ENCODE results near the gene OCA2.

OCA2 gene

DNA sequence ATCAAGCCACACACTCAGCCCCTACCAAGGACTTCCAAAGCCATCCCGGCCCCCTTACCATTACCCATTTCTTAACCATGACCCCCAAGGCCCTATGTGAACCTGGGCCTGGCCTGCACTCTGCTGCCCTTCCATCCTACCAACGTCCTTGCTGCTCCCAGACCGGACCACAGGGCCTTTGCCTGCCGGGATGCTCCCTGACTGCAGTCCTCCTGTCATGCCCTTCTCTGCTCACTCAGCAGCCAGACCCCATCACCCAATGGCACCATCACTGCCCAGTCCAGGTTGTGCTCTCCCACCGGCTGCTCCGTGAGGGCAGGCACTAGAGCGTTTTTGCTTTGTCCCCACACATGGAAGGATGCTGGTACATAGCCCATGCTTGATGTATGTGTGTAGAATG is 73.7 kb downstream of the OCA2 start:
- Histone ChIP-seq H4K91ac (ENCODE audit: low read length) (no peak overlapping the region), H2BK5ac (ENCODE audit: low read depth, low read length, poor library complexity, severe bottlenecking) (no peak overlapping the region), H3K27ac (ENCODE audit: low read length, poor library complexity, severe bottlenecking) (no peak overlapping the region), H3K9ac (ENCODE audit: low read length) (no peak overlapping the region), H3K27me3 (ENCODE audit: control insufficient read depth in 1 of 2, insufficient read depth in 1 of 2, low read length in 2 of 2) (no peaks in the 10 kb centered on the region), H4K8ac (ENCODE audit: low read length) (no peak overlapping the region), H2BK12ac (ENCODE audit: low read length in 2 of 2) (no peak overlapping the region), H2BK120ac (ENCODE audit: low read depth, low read length) (no peak overlapping the region), H3K23ac (ENCODE audit: low read length in 2 of 2) (no peak overlapping the region), H3K4me1 (ENCODE audit: control insufficient read depth, insufficient read depth, low read depth, low read length) (peaks cover 14% of the 10 kb centered on the region), H3K14ac (ENCODE audit: low read length in 2 of 2) (no peak overlapping the region), H3K36me3 (ENCODE audit: control insufficient read depth in 1 of 2, insufficient read depth in 2 of 2, low read depth in 1 of 2, low read length in 2 of 2) (no peaks in the 10 kb centered on the region), H3K9me3 (ENCODE audit: control insufficient read depth, low read length) (no peaks in the 10 kb centered on the region), H3K79me1 (replicated peaks; ENCODE audit: low read length, poor library complexity, severe bottlenecking) (no peaks in the 10 kb centered on the region), H3K18ac (ENCODE audit: low read depth in 1 of 2, low read length in 2 of 2) (no peak overlapping the region), H3K4me2 (ENCODE audit: low read length, poor library complexity, severe bottlenecking) (no peak overlapping the region), H3K4ac (ENCODE audit: low read depth in 1 of 2, low read length in 2 of 2) (no peak overlapping the region), H2AK5ac (ENCODE audit: low read length, severe bottlenecking) (no peak overlapping the region), H2AFZ (ENCODE audit: low read depth, low read length) (no peak overlapping the region), H3K4me3 (ENCODE audit: insufficient read depth in 1 of 2, low read depth in 1 of 2, low read length in 2 of 2) (no peak overlapping the region), H2BK15ac (ENCODE audit: low read depth, poor library complexity, severe bottlenecking) (no peak overlapping the region)
- DNase-seq = no peak
- WGBS = 75% methylated on average over 4 of the region's 7 CpGs

DNA sequence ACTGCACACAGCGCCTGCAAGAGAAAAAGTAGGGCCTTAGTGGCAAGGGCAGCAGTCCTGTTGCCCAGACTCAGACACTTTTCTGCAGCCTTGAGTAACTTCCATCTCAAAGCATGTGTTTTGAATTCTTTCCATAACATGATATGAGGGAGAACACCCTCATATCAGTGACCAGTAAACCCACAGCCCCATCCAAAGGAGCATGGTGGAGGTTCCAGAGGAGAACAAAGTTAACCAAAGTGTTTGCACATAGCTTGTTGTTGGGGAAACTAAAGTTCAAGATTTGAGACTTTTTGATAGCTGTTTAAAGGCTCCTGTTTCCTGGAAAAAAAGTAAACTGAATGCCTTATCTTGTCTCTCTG is 74.2 kb downstream of the OCA2 start:
- Histone ChIP-seq H2AFZ (ENCODE audit: low read depth, low read length) (no peak overlapping the region), H3K14ac (ENCODE audit: low read length in 2 of 2) (no peak overlapping the region), H3K27ac (ENCODE audit: low read length, poor library complexity, severe bottlenecking) (no peak overlapping the region), H2BK15ac (ENCODE audit: low read depth, poor library complexity, severe bottlenecking) (no peak overlapping the region), H3K9ac (ENCODE audit: low read length) (no peak overlapping the region), H2BK120ac (ENCODE audit: low read depth, low read length) (no peak overlapping the region), H3K18ac (ENCODE audit: low read depth in 1 of 2, low read length in 2 of 2) (no peak overlapping the region), H3K27me3 (ENCODE audit: control insufficient read depth in 1 of 2, insufficient read depth in 1 of 2, low read length in 2 of 2) (no peaks in the 10 kb centered on the region), H3K4me3 (ENCODE audit: insufficient read depth in 1 of 2, low read depth in 1 of 2, low read length in 2 of 2) (no peak overlapping the region), H2BK12ac (ENCODE audit: low read length in 2 of 2) (no peak overlapping the region), H3K4ac (ENCODE audit: low read depth in 1 of 2, low read length in 2 of 2) (no peak overlapping the region), H3K23ac (ENCODE audit: low read length in 2 of 2) (no peak overlapping the region), H4K91ac (ENCODE audit: low read length) (no peak overlapping the region), H2BK5ac (ENCODE audit: low read depth, low read length, poor library complexity, severe bottlenecking) (no peak overlapping the region), H3K4me2 (ENCODE audit: low read length, poor library complexity, severe bottlenecking) (no peak overlapping the region), H3K79me1 (replicated peaks; ENCODE audit: low read length, poor library complexity, severe bottlenecking) (no peaks in the 10 kb centered on the region), H4K8ac (ENCODE audit: low read length) (no peak overlapping the region), H3K9me3 (ENCODE audit: control insufficient read depth, low read length) (no peaks in the 10 kb centered on the region), H3K4me1 (ENCODE audit: control insufficient read depth, insufficient read depth, low read depth, low read length) (peaks cover 16% of the 10 kb centered on the region), H3K36me3 (ENCODE audit: control insufficient read depth in 1 of 2, insufficient read depth in 2 of 2, low read depth in 1 of 2, low read length in 2 of 2) (no peaks in the 10 kb centered on the region), H2AK5ac (ENCODE audit: low read length, severe bottlenecking) (no peak overlapping the region)
- WGBS = 43% methylated on average over 1 of the region's 1 CpG
- no peak for DNase-seq

DNA sequence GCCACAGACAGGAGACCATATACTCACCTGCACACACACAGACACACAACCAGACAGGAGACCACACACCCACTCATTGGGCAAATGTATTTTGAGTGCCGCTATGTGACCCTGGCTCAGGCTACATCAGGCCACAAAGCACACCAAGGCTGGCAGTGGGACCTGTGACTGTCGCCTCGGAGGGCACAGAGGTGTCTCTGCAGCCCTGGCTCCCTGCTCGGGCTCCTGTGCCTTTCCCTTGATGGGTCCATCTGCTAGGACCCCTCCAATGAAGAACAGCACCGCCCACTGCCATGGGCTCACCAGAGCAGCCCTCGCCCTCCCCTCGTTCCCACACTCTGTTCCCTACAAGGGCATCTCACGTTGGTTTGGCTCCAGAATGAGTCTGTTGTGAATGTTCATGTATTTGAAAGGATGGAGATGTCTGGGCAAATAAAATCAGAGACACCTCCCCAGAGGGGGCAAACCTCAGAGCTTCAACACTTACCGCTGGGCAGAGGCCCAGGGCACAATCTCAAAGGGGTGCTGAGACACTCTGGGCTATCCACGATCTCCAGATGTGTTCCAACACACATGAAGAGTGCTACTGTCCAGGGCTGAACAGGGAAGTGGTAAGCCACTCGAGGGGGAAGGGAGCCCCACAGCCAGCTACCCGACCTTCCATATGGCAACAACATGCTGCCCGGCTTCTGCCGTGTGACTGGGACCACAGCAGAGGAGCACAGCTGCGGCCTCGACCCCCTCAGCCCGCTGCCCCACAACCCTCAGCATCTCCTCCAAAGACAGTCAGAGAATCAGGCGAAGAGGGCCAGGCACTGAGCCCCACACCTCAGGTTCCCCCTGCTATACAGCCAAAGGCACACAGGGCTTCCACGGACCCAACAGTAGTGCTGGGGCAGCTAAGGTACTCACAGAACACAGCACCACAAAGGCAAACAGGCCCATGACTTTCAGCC is 74.9 kb downstream of the OCA2 start:
- no peak overlapping the region for H3K27ac ChIP-seq (ENCODE audit: low read length, poor library complexity, severe bottlenecking)
- no peak overlapping the region for H3K9ac ChIP-seq (ENCODE audit: low read length)
- H2AFZ ChIP-seq (ENCODE audit: low read depth, low read length) = no peak overlapping the region
- no peak overlapping the region for H2BK12ac ChIP-seq (ENCODE audit: low read length in 2 of 2)
- H2BK5ac ChIP-seq (ENCODE audit: low read depth, low read length, poor library complexity, severe bottlenecking) = no peak overlapping the region
- DNase-seq = no peak
- no peak overlapping the region for H3K23ac ChIP-seq (ENCODE audit: low read length in 2 of 2)
- no peaks in the 10 kb centered on the region for H3K36me3 ChIP-seq (ENCODE audit: control insufficient read depth in 1 of 2, insufficient read depth in 2 of 2, low read depth in 1 of 2, low read length in 2 of 2)
- H3K4me1 ChIP-seq (ENCODE audit: control insufficient read depth, insufficient read depth, low read depth, low read length) = peaks cover 16% of the 10 kb centered on the region
- H3K9me3 ChIP-seq (ENCODE audit: control insufficient read depth, low read length) = no peaks in the 10 kb centered on the region
- no peak overlapping the region for H4K91ac ChIP-seq (ENCODE audit: low read length)
- no peaks in the 10 kb centered on the region for H3K79me1 ChIP-seq (replicated peaks; ENCODE audit: low read length, poor library complexity, severe bottlenecking)
- H3K4me2 ChIP-seq (ENCODE audit: low read length, poor library complexity, severe bottlenecking) = no peak overlapping the region
- H3K14ac ChIP-seq (ENCODE audit: low read length in 2 of 2) = no peak overlapping the region
- no peaks in the 10 kb centered on the region for H3K27me3 ChIP-seq (ENCODE audit: control insufficient read depth in 1 of 2, insufficient read depth in 1 of 2, low read length in 2 of 2)
- no peak overlapping the region for H2BK15ac ChIP-seq (ENCODE audit: low read depth, poor library complexity, severe bottlenecking)
- no peak overlapping the region for H3K4me3 ChIP-seq (ENCODE audit: insufficient read depth in 1 of 2, low read depth in 1 of 2, low read length in 2 of 2)
- WGBS = 84% methylated on average over 19 of the region's 19 CpGs
- H2BK120ac ChIP-seq (ENCODE audit: low read depth, low read length) = no peak overlapping the region
- H3K4ac ChIP-seq (ENCODE audit: low read depth in 1 of 2, low read length in 2 of 2) = no peak overlapping the region
- no peak overlapping the region for H4K8ac ChIP-seq (ENCODE audit: low read length)
- H2AK5ac ChIP-seq (ENCODE audit: low read length, severe bottlenecking) = no peak overlapping the region
- H3K18ac ChIP-seq (ENCODE audit: low read depth in 1 of 2, low read length in 2 of 2) = no peak overlapping the region

DNA sequence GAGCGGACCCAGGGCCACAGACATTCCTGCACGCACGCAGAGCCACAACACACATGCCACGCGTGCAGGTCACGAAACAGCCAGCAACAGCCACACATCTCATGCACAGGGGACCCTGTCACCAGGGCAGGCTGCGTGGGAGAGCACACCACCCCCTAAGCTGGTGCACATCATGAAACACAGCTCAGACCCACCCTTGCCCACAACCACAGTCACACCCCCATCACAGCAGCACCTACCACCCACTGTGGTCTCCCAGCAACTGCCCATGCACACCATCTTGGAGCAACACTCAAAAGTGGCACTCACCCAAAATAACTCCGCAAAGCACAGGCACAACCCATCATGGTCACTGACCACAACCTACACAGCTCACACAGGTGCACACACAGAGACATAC is 75.7 kb downstream of the OCA2 start:
- H3K4me1 ChIP-seq (ENCODE audit: control insufficient read depth, insufficient read depth, low read depth, low read length) = peaks cover 16% of the 10 kb centered on the region
- H3K27me3 ChIP-seq (ENCODE audit: control insufficient read depth in 1 of 2, insufficient read depth in 1 of 2, low read length in 2 of 2) = no peaks in the 10 kb centered on the region
- no peak overlapping the region for H2BK15ac ChIP-seq (ENCODE audit: low read depth, poor library complexity, severe bottlenecking)
- no peak overlapping the region for H2AFZ ChIP-seq (ENCODE audit: low read depth, low read length)
- no peak overlapping the region for H3K27ac ChIP-seq (ENCODE audit: low read length, poor library complexity, severe bottlenecking)
- H2BK5ac ChIP-seq (ENCODE audit: low read depth, low read length, poor library complexity, severe bottlenecking) = no peak overlapping the region
- no peaks in the 10 kb centered on the region for H3K9me3 ChIP-seq (ENCODE audit: control insufficient read depth, low read length)
- no peak overlapping the region for H3K4ac ChIP-seq (ENCODE audit: low read depth in 1 of 2, low read length in 2 of 2)
- H3K18ac ChIP-seq (ENCODE audit: low read depth in 1 of 2, low read length in 2 of 2) = no peak overlapping the region
- no peak overlapping the region for H3K4me2 ChIP-seq (ENCODE audit: low read length, poor library complexity, severe bottlenecking)
- no peak overlapping the region for H3K9ac ChIP-seq (ENCODE audit: low read length)
- WGBS = 86% methylated on average over 8 of the region's 8 CpGs
- H3K36me3 ChIP-seq (ENCODE audit: control insufficient read depth in 1 of 2, insufficient read depth in 2 of 2, low read depth in 1 of 2, low read length in 2 of 2) = no peaks in the 10 kb centered on the region
- no peak overlapping the region for H4K91ac ChIP-seq (ENCODE audit: low read length)
- no peak overlapping the region for H4K8ac ChIP-seq (ENCODE audit: low read length)
- DNase-seq = no peak
- H2BK12ac ChIP-seq (ENCODE audit: low read length in 2 of 2) = no peak overlapping the region
- H3K23ac ChIP-seq (ENCODE audit: low read length in 2 of 2) = no peak overlapping the region
- H3K4me3 ChIP-seq (ENCODE audit: insufficient read depth in 1 of 2, low read depth in 1 of 2, low read length in 2 of 2) = peak overlapping the region in 1 of 2 experiments; percentile 5
- H3K79me1 ChIP-seq (replicated peaks; ENCODE audit: low read length, poor library complexity, severe bottlenecking) = no peaks in the 10 kb centered on the region
- H3K14ac ChIP-seq (ENCODE audit: low read length in 2 of 2) = no peak overlapping the region
- no peak overlapping the region for H2AK5ac ChIP-seq (ENCODE audit: low read length, severe bottlenecking)
- H2BK120ac ChIP-seq (ENCODE audit: low read depth, low read length) = no peak overlapping the region
